Mesendoderm (in vitro differentiated cells): ENCODE results near the gene IFI30.

Experiments used
- DNase-seq: peaks from one replicate; pipeline ENCODE4 v3.0.0; 2013
- H2AK5ac ChIP-seq: 2 replicates; pipeline ENCODE4 v1.6.1; 2013; ENCODE audit warnings: low read length, inconsistent platforms
- H2BK120ac ChIP-seq: 2 replicates; pipeline ENCODE4 v1.6.1; 2013; ENCODE audit warnings: low read depth, mild to moderate bottlenecking, low read length, moderate library complexity, mixed read lengths
- H2BK15ac ChIP-seq: replicated peaks from 2 replicates; pipeline ENCODE4 v1.6.1; 2013; ENCODE audit warnings: low read depth, mild to moderate bottlenecking, moderate library complexity
- H2BK5ac ChIP-seq: 2 replicates; pipeline ENCODE4 v1.6.1; 2013; ENCODE audit warnings: low read length, inconsistent platforms
- H3K18ac ChIP-seq: 2 replicates; pipeline ENCODE4 v1.6.1; 2013; ENCODE audit warnings: mild to moderate bottlenecking, low read length, mixed read lengths
- H3K23ac ChIP-seq: one replicate; pipeline ENCODE4 v1.6.1; 2013; ENCODE audit warnings: low read length
- H3K27ac ChIP-seq: 2 replicates; pipeline ENCODE4 v1.5.1; 2013; ENCODE audit warnings: low read depth, mild to moderate bottlenecking, inconsistent platforms, low read length, moderate library complexity
- H3K27me3 ChIP-seq: 2 replicates; pipeline ENCODE4 v1.6.1; 2013; ENCODE audit warnings: low read length, control low read depth, mild to moderate bottlenecking, inconsistent platforms; ENCODE audit not compliant: insufficient read depth, poor library complexity
- H3K36me3 ChIP-seq: 2 replicates; pipeline ENCODE4 v1.6.1; 2013; ENCODE audit warnings: low read length, inconsistent platforms; ENCODE audit not compliant: control insufficient read depth, insufficient read depth
- H3K4ac ChIP-seq: one replicate; pipeline ENCODE4 v1.6.1; 2013; ENCODE audit warnings: low read depth, mild to moderate bottlenecking, low read length, moderate library complexity
- H3K4me1 ChIP-seq: 2 replicates; pipeline ENCODE4 v1.6.1; 2013; ENCODE audit warnings: low read depth, low read length, inconsistent platforms; ENCODE audit not compliant: control insufficient read depth
- H3K4me2 ChIP-seq: 2 replicates; pipeline ENCODE4 v1.6.1; 2013; ENCODE audit warnings: low read length
- H3K4me3 ChIP-seq: 2 replicates; pipeline ENCODE4 v1.5.1; 2013; ENCODE audit warnings: mild to moderate bottlenecking, low read length
- H3K56ac ChIP-seq: one replicate; pipeline ENCODE4 v1.6.1; 2013; ENCODE audit warnings: low read length
- H3K79me1 ChIP-seq: 2 replicates; pipeline ENCODE4 v1.6.1; 2013; ENCODE audit warnings: low read length, inconsistent platforms
- H3K79me2 ChIP-seq: 2 replicates; pipeline ENCODE4 v1.6.1; 2013; ENCODE audit warnings: mild to moderate bottlenecking, low read length; ENCODE audit not compliant: control insufficient read depth, insufficient read depth
- H3K9ac ChIP-seq: 2 replicates; pipeline ENCODE4 v1.6.1; 2013; ENCODE audit warnings: low read length, inconsistent platforms
- H4K5ac ChIP-seq: one replicate; pipeline ENCODE4 v1.6.1; 2013; ENCODE audit warnings: low read length
- H4K8ac ChIP-seq: one replicate; pipeline ENCODE4 v1.6.1; 2013; ENCODE audit warnings: low read depth, mild to moderate bottlenecking, control low read depth, low read length, moderate library complexity
- WGBS: extraction: QIAGEN DNeasy Blood & Tissue Kit; methylation state at CpG from one replicate; pipeline ENCODE4 v1.1.7; 2013; ENCODE audit warnings: low lambda C conversion rate, missing lambda C conversion rate; ENCODE audit not compliant: insufficient coverage; ENCODE audit errors: extremely low coverage; 5-methylcytosine and 5-hydroxymethylcytosine counted together

Gene IFI30

GRCh38 chr19:18140473-18140872 lies 33.1 kb upstream of the IFI30 start:
- H3K79me1 ChIP-seq = no peaks in the 10 kb centered on the region
- no peaks in the 10 kb centered on the region for H3K4me1 ChIP-seq
- no peak overlapping the region for H3K27ac ChIP-seq
- no peaks in the 10 kb centered on the region for H3K79me2 ChIP-seq
- H3K36me3 ChIP-seq = no peaks in the 10 kb centered on the region
- H3K23ac ChIP-seq = no peak overlapping the region
- no peak overlapping the region for H3K4me2 ChIP-seq
- DNase-seq = no peak
- H4K5ac ChIP-seq = no peak overlapping the region
- no peaks in the 10 kb centered on the region for H3K27me3 ChIP-seq
- H3K4me3 ChIP-seq = no peak overlapping the region
- H2BK120ac ChIP-seq = no peak overlapping the region
- no peak overlapping the region for H3K9ac ChIP-seq
- no peak overlapping the region for H4K8ac ChIP-seq
- no CpG with 5 or more reads among the region's 1 CpG for WGBS
- H2BK5ac ChIP-seq = no peak overlapping the region
- H2AK5ac ChIP-seq = no peak overlapping the region
- H3K18ac ChIP-seq = no peak overlapping the region
- H3K4ac ChIP-seq = no peak overlapping the region
- no peak overlapping the region for H2BK15ac ChIP-seq
- H3K56ac ChIP-seq = no peak overlapping the region

DNA sequence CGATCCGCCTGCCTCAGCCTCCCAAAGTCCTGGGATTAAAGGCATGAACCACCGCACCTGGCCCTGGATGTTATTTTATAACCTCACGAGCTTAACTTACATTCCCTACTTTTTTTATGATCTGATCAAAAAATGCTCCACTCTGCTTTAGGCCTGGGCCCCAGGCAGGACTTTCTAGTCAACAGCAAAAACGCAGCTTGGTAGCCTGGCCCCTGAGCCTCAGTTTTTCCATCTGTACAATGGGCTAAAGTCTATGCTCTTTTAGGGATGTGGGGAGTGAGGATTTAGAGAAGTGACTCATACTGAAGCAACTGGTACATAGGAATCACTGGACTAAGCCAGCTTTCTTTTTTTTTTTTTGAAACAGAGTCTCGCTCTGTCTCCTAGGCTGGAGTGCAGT lies 32.6 kb upstream of the IFI30 start:
- WGBS = no CpG with 5 or more reads among the region's 6 CpGs
- no peak overlapping the region for H3K56ac ChIP-seq
- H2AK5ac ChIP-seq = no peak overlapping the region
- no peak for DNase-seq
- H4K5ac ChIP-seq = no peak overlapping the region
- H3K9ac ChIP-seq = no peak overlapping the region
- H3K79me1 ChIP-seq = no peaks in the 10 kb centered on the region
- no peak overlapping the region for H3K4me2 ChIP-seq
- no peak overlapping the region for H3K4ac ChIP-seq
- no peak overlapping the region for H2BK5ac ChIP-seq
- no peaks in the 10 kb centered on the region for H3K79me2 ChIP-seq
- no peaks in the 10 kb centered on the region for H3K36me3 ChIP-seq
- H3K4me1 ChIP-seq = no peaks in the 10 kb centered on the region
- no peak overlapping the region for H3K27ac ChIP-seq
- H2BK15ac ChIP-seq = no peak overlapping the region
- no peak overlapping the region for H4K8ac ChIP-seq
- no peak overlapping the region for H3K4me3 ChIP-seq
- no peak overlapping the region for H2BK120ac ChIP-seq
- no peaks in the 10 kb centered on the region for H3K27me3 ChIP-seq
- no peak overlapping the region for H3K23ac ChIP-seq
- H3K18ac ChIP-seq = no peak overlapping the region

DNA sequence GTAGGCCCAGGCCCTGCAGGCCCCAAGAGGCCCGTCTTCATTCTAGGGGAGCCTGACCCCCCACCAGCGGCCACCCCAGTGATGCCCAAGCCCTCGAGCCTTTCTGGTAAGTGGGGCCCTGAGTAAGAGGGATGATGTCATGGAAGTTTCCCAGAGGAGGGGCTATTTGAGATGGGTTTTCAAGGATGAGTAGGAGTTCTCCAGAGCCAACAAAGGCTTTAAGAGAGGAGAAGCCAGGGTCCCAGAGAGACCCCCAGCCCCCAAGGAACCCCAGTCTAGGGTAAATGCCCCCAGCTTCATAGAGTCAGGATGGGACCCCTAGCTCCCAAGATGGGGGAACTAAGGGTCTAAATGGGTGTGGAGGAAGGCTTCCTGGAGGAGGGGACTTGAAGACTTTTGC lies 29.7 kb upstream of the IFI30 start:
- H3K79me2 ChIP-seq = no peaks in the 10 kb centered on the region
- no peak overlapping the region for H3K27ac ChIP-seq
- no peak overlapping the region for H4K8ac ChIP-seq
- H3K23ac ChIP-seq = no peak overlapping the region
- H3K27me3 ChIP-seq = no peaks in the 10 kb centered on the region
- H3K79me1 ChIP-seq = no peaks in the 10 kb centered on the region
- H3K4me2 ChIP-seq = no peak overlapping the region
- H3K18ac ChIP-seq = no peak overlapping the region
- no CpG with 5 or more reads among the region's 3 CpGs for WGBS
- no peak overlapping the region for H2AK5ac ChIP-seq
- no peak overlapping the region for H2BK15ac ChIP-seq
- no peak overlapping the region for H3K4me3 ChIP-seq
- H2BK5ac ChIP-seq = no peak overlapping the region
- H3K9ac ChIP-seq = no peak overlapping the region
- no peak overlapping the region for H3K56ac ChIP-seq
- H3K4ac ChIP-seq = no peak overlapping the region
- no peak overlapping the region for H4K5ac ChIP-seq
- DNase-seq = no peak
- no peak overlapping the region for H2BK120ac ChIP-seq
- no peaks in the 10 kb centered on the region for H3K4me1 ChIP-seq
- H3K36me3 ChIP-seq = no peaks in the 10 kb centered on the region

GRCh38 chr19:18144361-18144760 lies 29.3 kb upstream of the IFI30 start:
- Histone ChIP-seq H2BK5ac (no peak overlapping the region), H3K9ac (no peak overlapping the region), H3K79me1 (no peaks in the 10 kb centered on the region), H3K36me3 (no peaks in the 10 kb centered on the region), H4K8ac (no peak overlapping the region), H2BK15ac (no peak overlapping the region), H3K4me1 (no peaks in the 10 kb centered on the region), H3K4me2 (no peak overlapping the region), H3K23ac (no peak overlapping the region), H3K4me3 (no peak overlapping the region), H3K27me3 (no peaks in the 10 kb centered on the region), H2BK120ac (no peak overlapping the region), H3K4ac (no peak overlapping the region), H3K18ac (no peak overlapping the region), H3K27ac (no peak overlapping the region), H3K56ac (no peak overlapping the region), H4K5ac (no peak overlapping the region), H3K79me2 (no peaks in the 10 kb centered on the region), H2AK5ac (no peak overlapping the region)
- DNase-seq = no peak
- no CpG with 5 or more reads among the region's 16 CpGs for WGBS

- no peaks in the 10 kb centered on the region for H3K36me3 ChIP-seq
- no peak overlapping the region for H2AK5ac ChIP-seq
- WGBS = no CpG with 5 or more reads among the region's 28 CpGs
Observed at GRCh38 chr19:18144906-18145305, 28.7 kb upstream of the IFI30 start.

DNA sequence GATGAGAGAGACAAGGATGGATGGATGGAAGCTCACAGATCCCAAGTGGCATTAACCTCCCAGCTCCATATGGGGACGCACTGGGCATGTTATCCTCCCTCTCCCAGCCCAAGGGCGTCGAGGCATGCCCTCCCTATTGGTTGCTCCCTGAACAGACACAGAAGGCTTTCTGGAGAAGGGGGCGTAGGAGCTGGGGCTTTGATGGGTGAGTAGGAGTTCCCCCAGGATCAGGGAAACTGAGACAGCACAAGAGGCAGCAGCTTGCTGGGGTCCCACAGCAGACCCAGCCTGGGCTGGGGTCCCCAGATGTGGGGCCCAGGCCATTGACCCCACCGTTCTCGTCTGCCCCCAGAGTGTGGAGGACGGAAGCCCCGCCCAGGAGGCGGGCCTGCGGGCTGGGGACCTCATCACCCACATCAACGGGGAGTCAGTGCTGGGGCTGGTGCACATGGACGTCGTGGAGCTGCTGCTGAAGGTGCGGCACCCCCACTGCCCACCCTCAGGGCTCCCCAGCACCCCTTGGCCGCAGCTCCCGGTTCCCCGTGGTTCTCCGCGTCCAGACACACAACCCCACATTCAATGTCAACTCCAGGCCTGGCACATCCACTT lies 28.1 kb upstream of the IFI30 start:
- Histone ChIP-seq H3K27ac (no peak overlapping the region), H3K36me3 (no peaks in the 10 kb centered on the region), H3K27me3 (no peaks in the 10 kb centered on the region), H3K23ac (no peak overlapping the region), H2BK5ac (no peak overlapping the region), H2BK120ac (no peak overlapping the region), H3K9ac (no peak overlapping the region), H3K18ac (no peak overlapping the region), H3K56ac (no peak overlapping the region), H3K4me2 (no peak overlapping the region), H3K79me1 (no peaks in the 10 kb centered on the region), H3K79me2 (no peaks in the 10 kb centered on the region), H3K4me1 (no peaks in the 10 kb centered on the region), H3K4ac (no peak overlapping the region), H3K4me3 (no peak overlapping the region), H4K8ac (no peak overlapping the region), H2BK15ac (no peak overlapping the region), H4K5ac (no peak overlapping the region), H2AK5ac (no peak overlapping the region)
- WGBS = no CpG with 5 or more reads among the region's 19 CpGs
- no peak for DNase-seq

More at GRCh38 chr19:18144906-18145305, 28.7 kb upstream of the IFI30 start:
- no peak overlapping the region for H4K8ac ChIP-seq
- no peak overlapping the region for H3K4me3 ChIP-seq
- no peak overlapping the region for H3K4ac ChIP-seq
- no peaks in the 10 kb centered on the region for H3K79me1 ChIP-seq
- H4K5ac ChIP-seq = no peak overlapping the region
- no peak overlapping the region for H2BK120ac ChIP-seq
- no peak for DNase-seq
- H2BK5ac ChIP-seq = no peak overlapping the region
- H3K9ac ChIP-seq = no peak overlapping the region
- H3K4me1 ChIP-seq = no peaks in the 10 kb centered on the region
- no peak overlapping the region for H3K27ac ChIP-seq
- no peak overlapping the region for H3K4me2 ChIP-seq
- H3K56ac ChIP-seq = no peak overlapping the region
- H3K27me3 ChIP-seq = no peaks in the 10 kb centered on the region
- H2BK15ac ChIP-seq = no peak overlapping the region
- no peak overlapping the region for H3K18ac ChIP-seq
- no peaks in the 10 kb centered on the region for H3K79me2 ChIP-seq
- no peak overlapping the region for H3K23ac ChIP-seq
